Measurements from ENCODE around the gene MAGEB17.

DNA sequence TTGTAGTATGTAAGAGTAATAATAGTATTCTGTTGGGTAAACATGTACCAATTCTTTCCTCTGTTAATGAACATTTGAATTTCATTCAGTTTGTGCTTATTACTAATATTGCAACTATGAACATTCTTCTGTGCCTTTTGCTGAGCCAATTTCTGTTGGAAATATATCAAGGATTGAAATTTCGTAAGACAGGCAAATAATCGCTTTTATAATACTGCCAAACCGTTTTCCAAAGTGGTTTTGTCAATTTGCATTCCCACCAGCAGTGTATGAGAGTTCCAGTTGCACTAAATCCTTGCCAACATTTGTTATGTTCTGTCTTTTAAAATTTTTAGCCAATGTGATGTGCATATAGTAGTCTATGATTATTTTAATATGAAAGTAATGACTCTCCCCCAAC is 38.6 kb downstream of the MAGEB17 start:
- TF ChIP-seq, protein P1, sequence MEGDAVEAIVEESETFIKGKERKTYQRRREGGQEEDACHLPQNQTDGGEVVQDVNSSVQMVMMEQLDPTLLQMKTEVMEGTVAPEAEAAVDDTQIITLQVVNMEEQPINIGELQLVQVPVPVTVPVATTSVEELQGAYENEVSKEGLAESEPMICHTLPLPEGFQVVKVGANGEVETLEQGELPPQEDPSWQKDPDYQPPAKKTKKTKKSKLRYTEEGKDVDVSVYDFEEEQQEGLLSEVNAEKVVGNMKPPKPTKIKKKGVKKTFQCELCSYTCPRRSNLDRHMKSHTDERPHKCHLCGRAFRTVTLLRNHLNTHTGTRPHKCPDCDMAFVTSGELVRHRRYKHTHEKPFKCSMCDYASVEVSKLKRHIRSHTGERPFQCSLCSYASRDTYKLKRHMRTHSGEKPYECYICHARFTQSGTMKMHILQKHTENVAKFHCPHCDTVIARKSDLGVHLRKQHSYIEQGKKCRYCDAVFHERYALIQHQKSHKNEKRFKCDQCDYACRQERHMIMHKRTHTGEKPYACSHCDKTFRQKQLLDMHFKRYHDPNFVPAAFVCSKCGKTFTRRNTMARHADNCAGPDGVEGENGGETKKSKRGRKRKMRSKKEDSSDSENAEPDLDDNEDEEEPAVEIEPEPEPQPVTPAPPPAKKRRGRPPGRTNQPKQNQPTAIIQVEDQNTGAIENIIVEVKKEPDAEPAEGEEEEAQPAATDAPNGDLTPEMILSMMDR (IDR thresholded peaks at IDR 0.05; ENCODE audit: borderline replicate concordance, extremely low read depth, low read length, poor library complexity, severe bottlenecking), result no peak
- no peak for TF ChIP-seq EZH2 (IDR thresholded peaks at IDR 0.05; ENCODE audit: borderline replicate concordance, low read depth, low read length, severe bottlenecking)
